NCI-H1694 (cell line): ENCODE measurements around the gene STARD3NL.

Experiments
- DNase-seq: peaks from one replicate; lab custom pipeline; 2025; lab: John Stamatoyannopoulos, UW

STARD3NL gene

DNA sequence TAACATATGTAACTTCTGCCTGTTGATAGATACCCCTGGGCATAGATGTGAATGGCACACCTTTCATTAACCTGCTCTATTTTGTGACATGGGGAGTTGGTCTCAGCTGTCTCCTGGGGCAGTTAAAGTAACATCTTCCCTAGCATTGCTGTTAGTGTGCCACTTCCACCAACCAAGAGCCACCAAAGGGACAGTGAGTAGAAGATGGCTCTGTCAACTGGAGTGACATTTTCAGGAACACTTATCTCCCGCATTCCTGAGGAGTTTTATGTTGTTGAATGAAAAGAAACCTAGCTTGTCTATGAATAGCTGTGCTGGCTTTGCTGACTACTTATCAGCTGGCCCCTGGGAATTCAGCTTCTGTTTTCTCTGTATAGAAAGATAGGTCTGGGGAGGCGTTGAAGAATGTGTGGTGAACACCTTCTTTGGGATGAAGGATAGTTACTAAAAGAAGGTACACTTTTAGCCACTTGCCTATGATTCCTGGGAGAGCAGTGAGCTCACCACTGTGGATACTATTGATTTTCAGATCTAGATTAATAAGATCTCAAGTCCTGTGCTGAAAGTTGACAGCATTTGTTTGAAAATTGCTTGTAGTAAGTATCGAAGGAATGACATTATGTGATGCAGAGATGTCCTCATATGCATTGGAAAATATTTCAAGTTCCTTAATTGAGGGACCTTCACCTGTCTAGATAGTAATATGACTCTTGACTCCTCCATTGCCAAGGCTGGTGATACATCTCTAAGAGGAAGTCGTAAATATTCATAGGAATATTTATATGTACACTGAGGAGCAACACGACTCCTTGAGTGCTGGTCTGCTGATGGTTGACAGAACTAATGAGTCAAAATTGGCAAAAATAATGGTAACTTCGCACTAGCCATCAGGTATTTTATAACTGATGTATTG lies 7.6 kb downstream of the STARD3NL start:
- no peak for DNase-seq

DNA sequence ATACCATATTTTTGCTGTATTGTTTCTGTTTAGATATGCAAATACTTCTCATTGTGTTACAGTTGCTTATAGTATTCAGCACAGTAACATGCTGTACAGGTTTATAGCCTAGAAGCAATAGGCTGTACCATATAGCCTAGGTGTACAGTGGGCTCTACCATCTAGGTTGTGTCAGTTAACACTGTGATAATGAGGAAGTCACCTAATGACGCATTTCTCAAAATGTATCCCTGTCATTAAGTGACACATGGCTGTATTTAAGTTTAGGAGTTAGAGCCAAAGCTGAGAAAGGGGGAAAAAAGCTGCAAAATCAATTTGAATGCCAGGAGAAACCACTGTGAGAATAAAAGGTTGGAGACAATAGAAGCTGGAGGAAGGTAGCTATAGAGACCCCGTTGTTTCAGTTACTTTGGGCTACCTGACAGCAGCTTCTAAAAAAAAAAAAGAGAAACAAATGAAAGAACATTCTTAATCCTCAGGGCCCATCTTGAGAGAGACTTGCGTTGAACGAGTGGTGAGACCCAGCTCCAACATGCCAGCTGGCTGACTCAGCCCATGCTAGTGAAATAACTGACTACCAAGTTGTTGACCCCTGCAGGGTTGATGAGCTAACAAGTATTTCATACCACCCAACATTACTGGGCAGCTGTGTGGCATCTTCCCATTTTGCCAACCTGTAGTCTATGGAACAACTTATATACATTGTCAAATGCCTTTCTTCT lies 8.7 kb downstream of the STARD3NL start:
- DNase-seq, result no peak

DNA sequence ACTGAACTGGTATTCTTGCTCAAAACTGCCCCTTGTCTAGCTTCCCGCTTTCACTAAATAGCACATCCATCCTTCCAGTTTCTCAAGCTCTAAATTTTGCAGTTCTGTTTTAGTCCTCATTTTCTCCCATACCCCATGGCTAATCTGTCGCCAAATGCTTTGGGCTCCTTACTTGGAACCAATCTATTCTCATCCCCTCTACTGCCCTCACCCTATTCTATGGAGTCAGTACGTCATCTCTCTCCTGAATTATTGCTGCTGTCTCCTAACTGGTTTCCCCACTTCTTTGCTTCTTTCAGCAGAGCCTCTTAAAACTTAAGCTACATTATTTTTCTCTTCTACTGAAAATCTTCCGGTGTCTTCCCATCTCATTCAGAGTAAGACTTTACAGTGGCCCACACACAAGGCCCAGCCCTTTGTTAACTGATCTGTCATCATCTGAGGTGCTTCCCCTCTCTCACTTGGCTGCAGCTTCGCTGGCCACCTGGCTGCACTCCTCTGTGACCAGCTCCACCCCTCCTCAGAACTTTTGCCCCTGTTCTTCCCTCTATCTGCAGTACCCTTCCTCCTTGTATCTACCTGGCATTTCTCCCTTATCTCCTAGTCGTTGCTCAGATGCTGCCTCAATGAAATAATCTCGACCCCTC lies 9.9 kb downstream of the STARD3NL start:
- DNase-seq, result no peak

DNA sequence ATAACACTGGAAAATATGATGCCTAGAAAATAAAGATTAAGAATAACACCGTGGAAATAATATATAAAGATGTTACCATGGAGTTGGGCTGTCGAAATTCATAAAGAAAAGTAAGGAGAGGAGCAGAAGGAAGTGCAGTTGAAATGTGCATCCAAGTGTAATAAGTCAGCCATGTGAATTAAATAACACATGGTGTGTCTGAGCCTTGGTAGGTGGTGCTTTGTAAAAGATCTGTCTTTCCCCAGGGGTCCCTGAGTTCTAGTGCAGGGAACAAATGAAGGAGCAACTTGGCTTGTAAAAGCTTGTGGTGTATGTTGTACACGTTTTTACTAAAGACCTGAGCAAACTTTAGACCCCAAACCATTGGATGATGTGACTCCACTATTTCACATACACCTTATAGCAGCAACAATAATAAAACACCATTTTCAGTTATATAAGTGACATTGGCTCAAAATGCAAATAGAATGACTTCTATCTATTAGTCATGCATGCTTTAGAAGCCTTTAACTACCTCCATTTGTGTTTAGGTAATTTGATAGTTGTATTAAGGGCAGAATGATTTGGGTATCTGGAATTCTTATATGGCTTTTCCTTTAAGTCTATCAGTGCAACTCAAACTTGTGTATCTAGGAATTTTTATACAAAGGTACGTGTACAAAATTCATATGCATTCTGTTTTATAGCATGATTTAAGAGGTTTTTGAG lies 11.3 kb downstream of the STARD3NL start:
- no peak for DNase-seq

GRCh38 chr7:38190011-38190410 lies 12.0 kb downstream of the STARD3NL start:
- no peak for DNase-seq

GRCh38 chr7:38191791-38192190 lies 13.7 kb downstream of the STARD3NL start:
- no peak for DNase-seq

- no peak for DNase-seq
Measured at GRCh38 chr7:38192327-38192726, 14.3 kb downstream of the STARD3NL start.

GRCh38 chr7:38195804-38196595 lies 18.0 kb downstream of the STARD3NL start:
- DNase-seq, result no peak

DNA sequence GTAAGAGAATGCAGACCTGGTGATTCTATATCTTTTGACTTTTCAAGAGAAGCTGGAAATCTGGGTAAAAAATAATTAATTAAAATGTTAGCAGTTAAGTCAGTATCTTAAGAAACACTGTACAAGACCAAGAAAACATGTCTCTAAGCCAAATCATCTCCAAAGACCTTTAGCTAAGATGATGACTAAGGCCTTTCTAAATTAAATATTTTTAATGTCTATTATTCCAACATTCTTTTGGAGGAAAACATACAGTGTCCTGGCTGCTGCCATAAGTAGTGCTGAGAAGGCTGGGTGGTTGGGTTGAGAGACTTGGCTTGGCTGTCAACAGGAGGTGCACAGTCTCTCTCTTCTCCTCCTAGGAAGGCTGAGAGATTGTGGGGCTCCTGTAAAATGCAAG lies 20.3 kb downstream of the STARD3NL start:
- DNase-seq, result no peak

GRCh38 chr7:38199154-38199553 lies 21.1 kb downstream of the STARD3NL start:
- DNase-seq, result no peak

GRCh38 chr7:38199782-38200181 lies 21.7 kb downstream of the STARD3NL start:
- no peak for DNase-seq

DNA sequence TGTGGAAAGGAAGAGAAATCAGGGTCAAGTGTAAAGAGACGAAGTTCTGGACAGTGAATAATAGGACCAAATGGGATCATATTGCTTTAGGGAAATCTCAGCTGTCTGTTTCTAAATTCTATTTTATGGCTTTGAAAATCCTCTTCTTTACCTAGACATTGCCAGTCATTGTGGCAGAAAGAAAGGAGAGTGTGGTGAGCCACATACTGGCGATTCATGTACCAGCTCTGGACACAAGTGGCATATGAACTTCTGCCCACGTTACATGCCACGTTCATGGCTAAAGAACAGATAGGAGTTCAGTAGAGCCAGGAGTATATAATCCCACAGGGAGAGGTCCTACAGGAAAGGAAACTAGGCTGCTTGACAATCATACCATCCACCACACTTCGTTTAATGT lies 28.0 kb downstream of the STARD3NL start:
- no peak for DNase-seq

GRCh38 chr7:38207843-38208242 lies 29.8 kb downstream of the STARD3NL start:
- DNase-seq, result no peak

DNA sequence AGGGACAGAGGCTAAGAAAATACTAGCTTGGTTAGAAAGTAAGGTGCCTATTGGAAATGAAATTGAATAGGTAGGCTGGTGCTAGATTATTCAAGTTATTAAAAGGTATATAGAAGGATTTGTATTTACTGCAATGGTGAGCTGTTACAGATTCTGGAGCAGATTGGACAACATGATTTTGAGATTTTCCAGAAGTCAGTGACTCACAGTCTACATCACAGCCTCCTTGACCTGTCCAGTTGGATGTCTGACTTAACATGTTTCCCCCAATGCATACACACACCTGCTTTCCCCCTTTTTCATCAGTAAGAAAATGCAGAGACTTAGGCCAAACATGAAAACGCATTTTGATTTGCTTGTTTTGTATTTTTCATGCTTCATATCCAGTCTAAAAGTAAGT lies 33.4 kb downstream of the STARD3NL start:
- DNase-seq, result no peak

- no peak for DNase-seq
Measured at GRCh38 chr7:38211940-38212339, 33.9 kb downstream of the STARD3NL start.

GRCh38 chr7:38215115-38215514 lies 37.1 kb downstream of the STARD3NL start:
- no peak for DNase-seq

GRCh38 chr7:38215735-38216670 lies 38.0 kb downstream of the STARD3NL start:
- DNase-seq, result peak; percentile 52

- no peak for DNase-seq
Measured at GRCh38 chr7:38217672-38218071, 39.6 kb downstream of the STARD3NL start.

GRCh38 chr7:38220452-38220851 lies 42.4 kb downstream of the STARD3NL start:
- DNase-seq, result no peak

GRCh38 chr7:38222481-38223096 lies 44.5 kb downstream of the STARD3NL start:
- DNase-seq, result peak; percentile 12
